Measurements from ENCODE around the gene SELENOM.
"Not testable (repeated sequence)": the region's sequence is repeated elsewhere in the genome, so short reads cannot be mapped to it uniquely, and the experiment has no call there.

Gene SELENOM

DNA sequence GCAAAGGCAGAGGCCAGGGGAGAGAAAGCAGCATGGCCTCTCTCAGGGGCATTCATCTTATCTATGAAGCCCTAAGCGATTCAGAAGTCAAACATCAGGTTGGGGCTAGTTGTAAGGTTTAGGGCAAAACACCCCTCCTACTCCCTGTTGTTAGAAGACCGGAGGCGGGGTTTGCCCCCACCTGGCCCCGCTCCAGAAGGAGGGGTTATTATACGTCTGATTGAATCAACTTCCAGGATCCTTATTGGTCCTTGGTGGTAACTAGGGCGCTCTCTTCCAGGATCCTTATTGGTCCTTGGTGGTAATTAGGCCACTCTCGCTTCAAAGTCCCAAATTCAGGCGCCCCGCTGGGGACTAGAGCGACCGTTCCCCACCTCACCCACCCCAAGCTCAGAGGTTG is 38.4 kb downstream of the SELENOM start:
- TF ChIP-seq, protein P1, sequence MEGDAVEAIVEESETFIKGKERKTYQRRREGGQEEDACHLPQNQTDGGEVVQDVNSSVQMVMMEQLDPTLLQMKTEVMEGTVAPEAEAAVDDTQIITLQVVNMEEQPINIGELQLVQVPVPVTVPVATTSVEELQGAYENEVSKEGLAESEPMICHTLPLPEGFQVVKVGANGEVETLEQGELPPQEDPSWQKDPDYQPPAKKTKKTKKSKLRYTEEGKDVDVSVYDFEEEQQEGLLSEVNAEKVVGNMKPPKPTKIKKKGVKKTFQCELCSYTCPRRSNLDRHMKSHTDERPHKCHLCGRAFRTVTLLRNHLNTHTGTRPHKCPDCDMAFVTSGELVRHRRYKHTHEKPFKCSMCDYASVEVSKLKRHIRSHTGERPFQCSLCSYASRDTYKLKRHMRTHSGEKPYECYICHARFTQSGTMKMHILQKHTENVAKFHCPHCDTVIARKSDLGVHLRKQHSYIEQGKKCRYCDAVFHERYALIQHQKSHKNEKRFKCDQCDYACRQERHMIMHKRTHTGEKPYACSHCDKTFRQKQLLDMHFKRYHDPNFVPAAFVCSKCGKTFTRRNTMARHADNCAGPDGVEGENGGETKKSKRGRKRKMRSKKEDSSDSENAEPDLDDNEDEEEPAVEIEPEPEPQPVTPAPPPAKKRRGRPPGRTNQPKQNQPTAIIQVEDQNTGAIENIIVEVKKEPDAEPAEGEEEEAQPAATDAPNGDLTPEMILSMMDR (IDR thresholded peaks at IDR 0.05; ENCODE audit: low read length): no peak
- no peak for TF ChIP-seq EZH2 (IDR thresholded peaks at IDR 0.05; ENCODE audit: borderline replicate concordance, low read length)
- no peaks in the 10 kb centered on the region for H3K9me2 ChIP-seq (ENCODE audit: low read depth, low read length)
- H3K36me3 ChIP-seq (ENCODE audit: insufficient read depth, low read length): no peaks in the 10 kb centered on the region
- H2AFZ ChIP-seq (ENCODE audit: low read length): no peak overlapping the region
- H3K79me2 ChIP-seq (ENCODE audit: insufficient read depth, low read length): no peaks in the 10 kb centered on the region
- no peaks in the 10 kb centered on the region for H3K4me1 ChIP-seq (ENCODE audit: insufficient read depth, low read length, severe bottlenecking)
- H3K9ac ChIP-seq (ENCODE audit: low read length): no peak overlapping the region
- H4K20me1 ChIP-seq (ENCODE audit: insufficient read depth, low read length): no peaks in the 10 kb centered on the region
- H3K9me3 ChIP-seq (ENCODE audit: low read length): no peaks in the 10 kb centered on the region
- H3K4me2 ChIP-seq (ENCODE audit: low read length): no peak overlapping the region
- H3K27me3 ChIP-seq (ENCODE audit: insufficient read depth, low read length): no peaks in the 10 kb centered on the region
- H3K4me3 ChIP-seq (ENCODE audit: low read depth, low read length, poor library complexity, severe bottlenecking): no peak overlapping the region
- H3K27ac ChIP-seq (ENCODE audit: low read depth, low read length, poor library complexity, severe bottlenecking): no peak overlapping the region
- no peaks in the 10 kb centered on the region for H3F3A ChIP-seq (ENCODE audit: insufficient read depth, low read length)

DNA sequence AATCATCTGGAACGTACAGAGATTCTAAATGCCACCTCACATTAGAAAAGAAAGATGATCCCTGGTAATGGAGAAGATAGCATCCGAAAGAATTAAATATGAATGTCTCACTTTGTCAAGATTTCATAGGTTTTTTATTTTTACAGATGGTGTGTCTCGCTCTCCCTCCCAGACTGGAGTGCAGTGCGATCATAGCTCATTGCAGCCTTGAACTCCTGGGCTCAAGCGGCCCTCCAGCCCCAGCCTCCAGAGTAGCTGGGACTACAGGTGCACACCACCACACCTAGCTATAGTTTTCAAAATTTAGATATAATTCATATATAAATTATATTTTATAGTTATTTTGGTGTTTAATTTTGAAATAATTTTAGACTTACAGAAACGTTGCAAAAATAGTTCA is 43.0 kb downstream of the SELENOM start:
- no peaks in the 10 kb centered on the region for H3K9me2 ChIP-seq (ENCODE audit: low read depth, low read length)
- H3K4me1 ChIP-seq (ENCODE audit: insufficient read depth, low read length, severe bottlenecking): no peaks in the 10 kb centered on the region
- no peak overlapping the region for H3K9ac ChIP-seq (ENCODE audit: low read length)
- no peaks in the 10 kb centered on the region; the same call in 1 of the 2 replicates for H3K36me3 ChIP-seq (ENCODE audit: insufficient read depth, low read length)
- H3K79me2 ChIP-seq (ENCODE audit: insufficient read depth, low read length): no peaks in the 10 kb centered on the region
- no peak for TF ChIP-seq EZH2 (IDR thresholded peaks at IDR 0.05; ENCODE audit: borderline replicate concordance, low read length)
- TF ChIP-seq, protein P1 (IDR thresholded peaks at IDR 0.05; ENCODE audit: low read length): no peak
- no peaks in the 10 kb centered on the region for H3F3A ChIP-seq (ENCODE audit: insufficient read depth, low read length)
- H3K4me2 ChIP-seq (ENCODE audit: low read length): no peak overlapping the region
- no peak overlapping the region for H3K27ac ChIP-seq (ENCODE audit: low read depth, low read length, poor library complexity, severe bottlenecking)
- H3K9me3 ChIP-seq (ENCODE audit: low read length): no peaks in the 10 kb centered on the region
- H3K27me3 ChIP-seq (ENCODE audit: insufficient read depth, low read length): no peaks in the 10 kb centered on the region
- no peak overlapping the region for H2AFZ ChIP-seq (ENCODE audit: low read length)
- H3K4me3 ChIP-seq (ENCODE audit: low read depth, low read length, poor library complexity, severe bottlenecking): no peak overlapping the region
- no peaks in the 10 kb centered on the region for H4K20me1 ChIP-seq (ENCODE audit: insufficient read depth, low read length)

DNA sequence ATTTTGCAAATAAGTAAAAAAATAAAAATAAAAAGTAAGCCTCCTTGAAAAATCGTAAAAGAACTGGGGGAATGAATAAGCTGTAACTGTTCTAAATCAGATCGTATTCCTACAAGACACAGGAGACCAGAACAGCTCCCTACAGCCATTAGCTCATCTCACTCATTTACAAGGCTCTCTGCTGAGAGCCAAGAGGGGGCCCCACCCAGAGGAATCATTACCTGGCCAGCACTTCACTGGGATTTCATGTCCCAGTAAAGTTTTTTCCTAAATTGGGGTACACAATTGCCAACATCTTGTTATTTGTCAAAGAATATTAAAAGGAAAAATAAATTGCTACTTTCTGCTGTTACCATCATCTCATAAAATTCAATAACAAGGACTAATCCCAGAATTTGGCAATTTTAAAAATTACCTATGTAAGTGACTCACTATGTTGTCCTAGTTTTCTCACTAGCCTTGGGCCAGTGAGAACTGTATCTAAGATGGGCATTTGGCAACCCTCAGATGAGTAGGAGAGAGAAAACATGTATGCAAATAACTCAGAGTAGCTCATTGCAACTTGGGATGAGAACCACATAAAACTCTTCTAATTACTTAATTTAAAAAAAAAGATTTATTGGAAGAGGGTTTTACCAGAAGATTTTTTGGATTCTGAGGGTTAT is 44.7 kb downstream of the SELENOM start:
- Histone ChIP-seq H3K27ac (ENCODE audit: low read depth, low read length, poor library complexity, severe bottlenecking) (no peak overlapping the region), H3K4me1 (ENCODE audit: insufficient read depth, low read length, severe bottlenecking) (no peaks in the 10 kb centered on the region), H3K9ac (ENCODE audit: low read length) (no peak overlapping the region), H3K79me2 (ENCODE audit: insufficient read depth, low read length) (no peaks in the 10 kb centered on the region), H3K4me3 (ENCODE audit: low read depth, low read length, poor library complexity, severe bottlenecking) (no peak overlapping the region), H3K36me3 (ENCODE audit: insufficient read depth, low read length) (no peaks in the 10 kb centered on the region; the same call in 1 of the 2 replicates), H3K9me3 (ENCODE audit: low read length) (no peaks in the 10 kb centered on the region), H2AFZ (ENCODE audit: low read length) (no peak overlapping the region), H3K27me3 (ENCODE audit: insufficient read depth, low read length) (no peaks in the 10 kb centered on the region), H3K9me2 (ENCODE audit: low read depth, low read length) (no peaks in the 10 kb centered on the region), H3F3A (ENCODE audit: insufficient read depth, low read length) (no peaks in the 10 kb centered on the region), H4K20me1 (ENCODE audit: insufficient read depth, low read length) (no peaks in the 10 kb centered on the region), H3K4me2 (ENCODE audit: low read length) (no peak overlapping the region)
- TF ChIP-seq EZH2 (IDR thresholded peaks at IDR 0.05; ENCODE audit: borderline replicate concordance, low read length): no peak
- TF ChIP-seq, protein P1 (IDR thresholded peaks at IDR 0.05; ENCODE audit: low read length): no peak

DNA sequence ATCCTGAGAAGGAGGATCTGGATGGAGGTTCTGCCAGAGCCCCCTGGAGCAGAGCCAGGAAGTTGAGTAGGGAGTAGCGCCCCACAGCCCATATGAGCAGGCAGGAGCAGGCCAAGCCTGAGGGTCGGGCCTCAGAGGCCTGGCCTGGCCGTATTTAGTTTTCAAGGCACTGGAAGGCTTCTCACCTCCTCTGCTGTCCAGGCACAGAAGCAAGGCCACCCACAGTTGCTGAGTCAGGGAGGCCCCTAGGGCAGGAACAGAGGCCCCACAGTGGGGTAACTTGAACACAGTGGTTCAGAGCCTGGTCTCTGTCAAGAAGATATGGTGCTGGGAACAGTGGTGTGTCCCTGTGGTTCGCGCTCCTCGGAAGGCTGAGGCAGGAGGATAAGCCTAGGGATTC is 47.7 kb downstream of the SELENOM start:
- H3K27ac ChIP-seq (ENCODE audit: low read depth, low read length, poor library complexity, severe bottlenecking); H4K20me1 ChIP-seq (ENCODE audit: insufficient read depth, low read length); H3K4me2 ChIP-seq (ENCODE audit: low read length); H3K4me1 ChIP-seq (ENCODE audit: insufficient read depth, low read length, severe bottlenecking); H3K9me2 ChIP-seq (ENCODE audit: low read depth, low read length); H3K36me3 ChIP-seq (ENCODE audit: insufficient read depth, low read length); H2AFZ ChIP-seq (ENCODE audit: low read length); H3F3A ChIP-seq (ENCODE audit: insufficient read depth, low read length); H3K27me3 ChIP-seq (ENCODE audit: insufficient read depth, low read length); H3K4me3 ChIP-seq (ENCODE audit: low read depth, low read length, poor library complexity, severe bottlenecking); H3K79me2 ChIP-seq (ENCODE audit: insufficient read depth, low read length); H3K9me3 ChIP-seq (ENCODE audit: low read length); H3K9ac ChIP-seq (ENCODE audit: low read length): not testable (repeated sequence)
